ENCODE measurements around the gene LONP1.

Gene LONP1

GRCh38 chr19:5655412-5655811 is 64.5 kb downstream of the LONP1 start:
- TF ChIP-seq CTCF (conservative IDR thresholded peaks at IDR 0.05): no peak
- H3K27ac ChIP-seq: no peak overlapping the region

GRCh38 chr19:5654931-5655330 is 65.0 kb downstream of the LONP1 start:
- no peak overlapping the region for H3K27ac ChIP-seq
- TF ChIP-seq CTCF (conservative IDR thresholded peaks at IDR 0.05): no peak

- H3K27ac ChIP-seq: no peak overlapping the region
- no peak for TF ChIP-seq CTCF (conservative IDR thresholded peaks at IDR 0.05)
Observed at GRCh38 chr19:5652261-5652660, 67.7 kb downstream of the LONP1 start.

- H3K27ac ChIP-seq: no peak overlapping the region
- TF ChIP-seq CTCF (conservative IDR thresholded peaks at IDR 0.05): no peak
Observed at GRCh38 chr19:5651361-5651760, 68.6 kb downstream of the LONP1 start.

GRCh38 chr19:5648464-5648863 is 71.5 kb downstream of the LONP1 start:
- no peak overlapping the region for H3K27ac ChIP-seq
- no peak for TF ChIP-seq CTCF (conservative IDR thresholded peaks at IDR 0.05)

- no peak overlapping the region for H3K27ac ChIP-seq
- TF ChIP-seq CTCF (conservative IDR thresholded peaks at IDR 0.05): no peak
Observed at GRCh38 chr19:5646703-5647102, 73.2 kb downstream of the LONP1 start.

GRCh38 chr19:5645409-5645808 is 74.5 kb downstream of the LONP1 start:
- no peak overlapping the region for H3K27ac ChIP-seq
- no peak for TF ChIP-seq CTCF (conservative IDR thresholded peaks at IDR 0.05)

- TF ChIP-seq CTCF (conservative IDR thresholded peaks at IDR 0.05): no peak
- H3K27ac ChIP-seq: no peak overlapping the region
Observed at GRCh38 chr19:5644037-5644436, 75.9 kb downstream of the LONP1 start.
